HepG2 (cell line): ENCODE results near the gene IQSEC1. TPM values are rescaled to one million over a fixed set of nuclear protein-coding genes. Genes with fewer than 3 reads are reported as not detected.

ENCODE experiments used
- ATAC-seq: fragments of 200-7000 bp; cut with Tn5 transposase; 3 replicates; pipeline ENCODE4 v1.9.1; 2020; ENCODE audit warnings: mild to moderate bottlenecking, moderate library complexity
- BruUV-seq: library from RNA; stranded (reverse); fragments of 400-500 nt; replicated peaks from 2 replicates; lab custom pipeline; 2021; lab: Mats Ljungman, UMichigan
- CTCF ChIA-PET: fragments of 300-600 bp; formaldehyde crosslinking; extraction: SDS; loops from one replicate; lab custom pipeline; 2021; ENCODE audit warnings: low total read pairs, inconsistent platforms, low intra/inter-chr PET ratio; lab: Yijun Ruan, JAX
- POLR2A ChIA-PET: fragments of 350-600 bp; sonication (Branson Sonifier 250); formaldehyde crosslinking; loops from one replicate; lab custom pipeline; 2020; ENCODE audit warnings: antibody characterized with exemption, inconsistent platforms; lab: Yijun Ruan, JAX
- DNase-seq: peaks from one replicate; pipeline ENCODE4 v3.0.0-alpha.2; 2015; ENCODE audit warnings: low spot score
- FAIRE-seq: peaks from 3 replicates; lab custom pipeline; 2011; peaks lifted over from hg19 to GRCh38; lab: Jason Lieb, UNC
- H2AFZ ChIP-seq: one replicate; pipeline ENCODE4 v1.6.1; 2011; ENCODE audit warnings: low read length, inconsistent platforms
- H3K27ac ChIP-seq: fragments of 300-600 bp; 3 replicates; pipeline ENCODE4 v1.8.0; 2011; ENCODE audit warnings: mixed run types, mild to moderate bottlenecking, mixed read lengths, low read length, inconsistent platforms; ENCODE audit not compliant: insufficient read depth; ENCODE audit errors: extremely low read length
- H3K27me3 ChIP-seq, 2 experiments: fragments of 200-600 bp in 1 of 2; 2 replicates in 1 of 2; 3 replicates in 1 of 2; pipeline versions ENCODE4 v1.6.0 to v1.8.0; 2011; ENCODE audit warnings: low read length in 2 of 2, mild to moderate bottlenecking in 2 of 2, moderate library complexity in 2 of 2, inconsistent platforms in 1 of 2; ENCODE audit not compliant: insufficient read depth in 2 of 2, control insufficient read depth in 1 of 2
- H3K36me3 ChIP-seq, 2 experiments: fragments of 200-600 bp in 1 of 2; replicated peaks in 1 of 2; 2 replicates in 1 of 2; 3 replicates in 1 of 2; pipeline versions ENCODE4 v1.5.1 to v1.8.0; 2011; ENCODE audit warnings: low read length in 2 of 2, inconsistent platforms in 1 of 2; ENCODE audit not compliant: insufficient read depth in 2 of 2, control insufficient read depth in 1 of 2
- H3K4me1 ChIP-seq: 2 replicates; pipeline ENCODE4 v1.5.1; 2012; ENCODE audit warnings: low read length, inconsistent platforms; ENCODE audit not compliant: insufficient read depth
- H3K4me2 ChIP-seq: 2 replicates; pipeline ENCODE4 v1.6.0; 2011; ENCODE audit warnings: low read depth, low read length, inconsistent platforms
- H3K4me3 ChIP-seq, 3 experiments: fragments of 200-600 bp in 1 of 3; sonication (generic), shearing (Covaris generic) in 1 of 3; replicated peaks in 1 of 3; 2 replicates each; pipeline ENCODE4 v1.5.1; 2011 to 2016; ENCODE audit warnings: low read length in 3 of 3, inconsistent platforms in 2 of 3, low read depth in 2 of 3, mild to moderate bottlenecking in 2 of 3, control low read depth in 1 of 3, mixed read lengths in 1 of 3; ENCODE audit not compliant: insufficient read depth in 1 of 3
- H3K79me2 ChIP-seq: one replicate; pipeline ENCODE4 v1.6.1; 2011; ENCODE audit warnings: low read length, inconsistent platforms; ENCODE audit not compliant: insufficient read depth
- H3K9ac ChIP-seq: 2 replicates; pipeline ENCODE4 v1.6.0; 2011; ENCODE audit warnings: mild to moderate bottlenecking, low read depth, low read length, inconsistent platforms; ENCODE audit not compliant: insufficient read depth
- H3K9me3 ChIP-seq: 2 replicates; pipeline ENCODE4 v1.5.1; 2012; ENCODE audit warnings: mild to moderate bottlenecking, low read length
- H4K20me1 ChIP-seq: 2 replicates; pipeline ENCODE4 v1.6.0; 2011; ENCODE audit warnings: inconsistent platforms, mild to moderate bottlenecking, low read length, moderate library complexity; ENCODE audit not compliant: insufficient read depth
- CBX5 ChIP-seq: sonication (generic); formaldehyde crosslinking; IDR thresholded peaks from 2 replicates; pipeline ENCODE4 v1.4.0; 2020; ENCODE audit warnings: missing genetic modification reagents, borderline replicate concordance
- ELF1 ChIP-seq: sonication (generic); formaldehyde crosslinking; IDR thresholded peaks from 2 replicates; pipeline ENCODE4 v1.4.0; 2020; ENCODE audit warnings: missing genetic modification reagents
- FIP1L1 ChIP-seq: fragments of 200-400 bp; formaldehyde crosslinking; IDR thresholded peaks from 2 replicates; pipeline ENCODE4 v1.6.1; 2018; ENCODE audit warnings: low read depth, mild to moderate bottlenecking, low read length, moderate library complexity, borderline replicate concordance; ENCODE audit not compliant: insufficient read depth
- GATA4 ChIP-seq: sonication (generic); IDR thresholded peaks from 2 replicates; pipeline ENCODE4 v1.6.1; 2016; ENCODE audit warnings: antibody characterized with exemption, low read depth, borderline replicate concordance
- GTF3A ChIP-seq: sonication (generic); formaldehyde crosslinking; conservative IDR thresholded peaks from 2 replicates; pipeline ENCODE4 v1.4.0; 2020; ENCODE audit warnings: mild to moderate bottlenecking, missing genetic modification reagents
- MIER3 ChIP-seq: IDR thresholded peaks from 2 replicates; pipeline ENCODE4 v1.6.1; 2016; ENCODE audit warnings: missing compliant biosample characterization, borderline replicate concordance
- NCOA1 ChIP-seq: sonication (generic); formaldehyde crosslinking; IDR thresholded peaks from 2 replicates; pipeline ENCODE4 v1.9.0; 2021; ENCODE audit warnings: missing genetic modification reagents
- POLR2AphosphoS5 ChIP-seq: IDR thresholded peaks from 2 replicates; pipeline ENCODE4 v1.6.1; 2012; ENCODE audit warnings: low read depth, low read length
- RFXANK ChIP-seq: IDR thresholded peaks from 2 replicates; pipeline ENCODE4 v1.6.1; 2016
- SAFB2 ChIP-seq: sonication (generic); formaldehyde crosslinking; IDR thresholded peaks from 2 replicates; pipeline ENCODE4 v1.5.1; 2020; ENCODE audit warnings: missing genetic modification reagents, low read depth, mild to moderate bottlenecking, borderline replicate concordance
- SIX1 ChIP-seq: sonication (generic); formaldehyde crosslinking; IDR thresholded peaks from 2 replicates; pipeline ENCODE4 v1.4.0; 2020; ENCODE audit warnings: missing genetic modification reagents, borderline replicate concordance
- SOX13 ChIP-seq, 3 experiments: fragments of 450-650 bp in 1 of 3; sonication (generic) in 1 of 3; formaldehyde crosslinking in 1 of 3; IDR thresholded peaks in 2 of 3; conservative IDR thresholded peaks in 1 of 3; 2 replicates each; pipeline versions ENCODE4 v1.5.0 to v1.6.1; 2016 to 2020; ENCODE audit warnings: antibody characterized with exemption in 1 of 3, mild to moderate bottlenecking in 1 of 3, missing compliant biosample characterization in 1 of 3, missing genetic modification reagents in 1 of 3, moderate library complexity in 1 of 3
- SP140L ChIP-seq: sonication (generic); formaldehyde crosslinking; IDR thresholded peaks from 2 replicates; pipeline ENCODE4 v1.4.0; 2020; ENCODE audit warnings: missing genetic modification reagents, borderline replicate concordance
- SYNCRIP ChIP-seq: fragments of 200-400 bp; formaldehyde crosslinking; IDR thresholded peaks from 2 replicates; pipeline ENCODE4 v1.6.1; 2018; ENCODE audit warnings: mild to moderate bottlenecking, low read depth, low read length; ENCODE audit not compliant: insufficient read depth
- ZNF10 ChIP-seq: sonication (generic); formaldehyde crosslinking; IDR thresholded peaks from 2 replicates; pipeline ENCODE4 v1.4.0; 2020; ENCODE audit warnings: mild to moderate bottlenecking, low read depth, missing genetic modification reagents, borderline replicate concordance
- ZNF230 ChIP-seq: sonication (generic); formaldehyde crosslinking; IDR thresholded peaks from 2 replicates; pipeline ENCODE4 v1.4.0; 2020; ENCODE audit warnings: mild to moderate bottlenecking, missing genetic modification reagents
- ZNF354B ChIP-seq: sonication (generic); formaldehyde crosslinking; IDR thresholded peaks from 2 replicates; pipeline ENCODE4 v1.8.0; 2022; ENCODE audit warnings: mild to moderate bottlenecking, missing genetic modification reagents
- ZNF468 ChIP-seq: sonication (generic); formaldehyde crosslinking; IDR thresholded peaks from 2 replicates; pipeline ENCODE4 v1.8.0; 2022; ENCODE audit warnings: mild to moderate bottlenecking, moderate library complexity, missing genetic modification reagents
- ZNF891 ChIP-seq: sonication (generic); formaldehyde crosslinking; IDR thresholded peaks from 2 replicates; pipeline ENCODE4 v1.5.0; 2020; ENCODE audit warnings: mild to moderate bottlenecking, missing genetic modification reagents
- WGBS: methylation state at CpG from one replicate; pipeline ENCODE4 v1.1.6; 2017; ENCODE audit warnings: low lambda C conversion rate; 5-methylcytosine and 5-hydroxymethylcytosine counted together
- in situ Hi-C: cut with HindIII; loops from 2 replicates; pipeline ENCODE4 v1.10.0; 2017; ENCODE audit warnings: low pct_unique_long_range_greater_than_20kb; ENCODE audit not compliant: extremely low pct_ligation_motif_present
- intact Hi-C: fragments of 100-400 bp; cut with micrococcal nuclease; formaldehyde crosslinking; loops from one replicate; pipeline ENCODE4 v1.10.0; 2022; ENCODE audit not compliant: unreplicated experiment
- polyA plus RNA-seq, 8 experiments: library from polyadenylated mRNA; depleted of rRNA in 3 of 8; stranded (reverse) in 7 of 8; unstranded in 1 of 8; fragments of >200 nt; fragmentation: Illumina TruSeq in 4 of 8; extraction: Trizol in 4 of 8; gene quantifications; 2 replicates each; pipeline versions ENCODE4 v1.2.1 to v1.2.3, GENCODE V29; 2011 to 2016; ENCODE audit warnings: low read depth in 4 of 8, missing spikeins in 1 of 8, mixed read lengths in 1 of 8; ENCODE audit not compliant: insufficient read depth in 1 of 8
- total RNA-seq, 5 experiments: library from RNA; depleted of rRNA; stranded (reverse); fragments of >200 nt; fragmentation: Illumina TruSeq; extraction: Trizol; gene quantifications; 2 replicates each; pipeline ENCODE4 v1.2.3, GENCODE V29; 2016; ENCODE audit warnings: low read depth in 1 of 5
- TF ChIP-seq, protein P1 (sequence below): sonication (generic); formaldehyde crosslinking; IDR thresholded peaks from 2 replicates; pipeline ENCODE4 v1.4.0; 2020; ENCODE audit warnings: missing genetic modification reagents

IQSEC1 gene
- total and polyA plus RNA-seq, 2 of the 13 experiments (the other 11 are each of a cell fraction or from before 2014, with no cell fraction given): 17.4 to 20.2 TPM

DNA sequence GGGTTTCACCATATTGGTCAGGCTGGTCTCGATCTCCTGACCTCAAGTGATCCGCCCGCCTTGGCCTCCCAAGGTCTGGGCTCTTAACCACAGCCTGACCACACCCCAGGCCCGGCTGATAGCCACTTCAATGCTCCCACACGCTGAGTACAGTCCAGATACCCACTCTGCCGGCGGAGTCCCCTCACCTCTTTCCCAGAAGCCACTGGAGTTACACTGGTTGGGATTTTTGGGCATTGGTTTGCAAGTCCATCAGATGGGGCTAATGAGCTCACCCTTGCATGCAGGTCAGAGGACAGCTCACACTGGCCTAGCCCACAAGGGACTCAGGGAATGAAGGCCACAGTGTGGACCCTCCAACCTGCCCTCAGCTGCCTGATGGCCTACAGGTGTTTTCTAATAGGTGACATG lies 60.1 kb downstream of the IQSEC1 start:
- no peak for DNase-seq

More for the DNA sequence above, 60.1 kb downstream of the IQSEC1 start:
- no peaks in the 10 kb centered on the region for H3K9me3 ChIP-seq
- peaks cover 8% of the 10 kb centered on the region for H3K4me1 ChIP-seq
- 0 out of 2 replicates have a peak, but pooled peaks cover 4% of the 10 kb centered on the region for H4K20me1 ChIP-seq
- ChIA-PET POLR2A (no interaction called here), CTCF (no interaction called here)
- FAIRE-seq: no peak
- H3K79me2 ChIP-seq: no peaks in the 10 kb centered on the region
- H3K36me3 ChIP-seq: no peaks in the 10 kb centered on the region
- intact Hi-C loops (no loop called here), in situ Hi-C loops (no loop called here)
- no peak overlapping the region for H2AFZ ChIP-seq
- TF ChIP-seq SAFB2 (CRISPR knock-in tag) (no peak), GTF3A (CRISPR knock-in tag) (no peak), SIX1 (no peak), ZNF354B (CRISPR knock-in tag) (no peak), RFXANK (no peak), FIP1L1 (no peak), POLR2AphosphoS5 (no peak), SYNCRIP (no peak), ZNF468 (CRISPR knock-in tag) (no peak), ZNF10 (CRISPR knock-in tag) (no peak), ELF1 (CRISPR knock-in tag) (no peak), GATA4 (no peak), SOX13 (IDR thresholded peaks at IDR 0.05) (no peak), SOX13 (CRISPR knock-in tag; conservative IDR thresholded peaks at IDR 0.05 in 1 of 2, IDR thresholded peaks at IDR 0.05 in 1 of 2) (no peak), CBX5 (CRISPR knock-in tag) (no peak), ZNF230 (CRISPR knock-in tag) (no peak), ZNF891 (CRISPR knock-in tag) (no peak), NCOA1 (CRISPR knock-in tag) (no peak), SP140L (CRISPR knock-in tag) (no peak), MIER3 (CRISPR knock-in tag) (no peak)
- TF ChIP-seq, protein P1, sequence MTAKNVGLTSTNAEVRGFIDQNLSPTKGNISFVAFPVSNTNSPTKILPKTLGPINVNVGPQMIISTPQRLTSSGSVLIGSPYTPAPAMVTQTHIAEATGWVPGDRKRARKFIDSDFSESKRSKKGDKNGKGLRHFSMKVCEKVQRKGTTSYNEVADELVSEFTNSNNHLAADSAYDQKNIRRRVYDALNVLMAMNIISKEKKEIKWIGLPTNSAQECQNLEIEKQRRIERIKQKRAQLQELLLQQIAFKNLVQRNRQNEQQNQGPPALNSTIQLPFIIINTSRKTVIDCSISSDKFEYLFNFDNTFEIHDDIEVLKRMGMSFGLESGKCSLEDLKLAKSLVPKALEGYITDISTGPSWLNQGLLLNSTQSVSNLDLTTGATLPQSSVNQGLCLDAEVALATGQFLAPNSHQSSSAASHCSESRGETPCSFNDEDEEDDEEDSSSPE (CRISPR knock-in tag): no peak
- BruUV-seq: no TSS peak
- H3K4me2 ChIP-seq: no peak overlapping the region
- no peak for ATAC-seq
- H3K4me3 ChIP-seq: no peak overlapping the region
- H3K9ac ChIP-seq: no peak overlapping the region
- WGBS: 91% methylated on average over 7 of the region's 7 CpGs
- H3K27me3 ChIP-seq: no peaks in the 10 kb centered on the region
- no peak overlapping the region for H3K27ac ChIP-seq
